ENCODE results near the gene ROBO2.

The ROBO2 gene

GRCh38 chr3:77188210-77188609 lies 148.3 kb downstream of the ROBO2 start:
- no peak overlapping the region for H3K27ac ChIP-seq

GRCh38 chr3:77189258-77189657 lies 149.4 kb downstream of the ROBO2 start:
- Histone ChIP-seq H4K20me1 (ENCODE audit: insufficient read depth) (no peaks in the 10 kb centered on the region), H3K4me1 (ENCODE audit: low read depth, poor library complexity, severe bottlenecking) (no peaks in the 10 kb centered on the region), H3K27me3 (ENCODE audit: insufficient read depth, low read depth) (no peaks in the 10 kb centered on the region), H2AFZ (ENCODE audit: low read depth) (no peak overlapping the region), H3K27ac (no peak overlapping the region), H3K4me3 (IDR thresholded peaks at IDR 0.05; ENCODE audit: insufficient read depth, low read depth, low read length) (no peak overlapping the region), H3K36me3 (ENCODE audit: insufficient read depth) (no peaks in the 10 kb centered on the region), H3K79me2 (ENCODE audit: insufficient read depth, low read depth) (no peaks in the 10 kb centered on the region), H3K4me2 (no peak overlapping the region), H3K9ac (no peak overlapping the region)
- TF ChIP-seq CTCF (conservative IDR thresholded peaks at IDR 0.05; ENCODE audit: low read depth, low read length): no peak

More at GRCh38 chr3:77188210-77188609, 148.3 kb downstream of the ROBO2 start:
- Histone ChIP-seq H3K4me3 (IDR thresholded peaks at IDR 0.05; ENCODE audit: insufficient read depth, low read depth, low read length) (no peak overlapping the region), H2AFZ (ENCODE audit: low read depth) (no peak overlapping the region), H3K4me1 (ENCODE audit: low read depth, poor library complexity, severe bottlenecking) (no peaks in the 10 kb centered on the region), H3K4me2 (no peak overlapping the region), H3K79me2 (ENCODE audit: insufficient read depth, low read depth) (no peaks in the 10 kb centered on the region), H3K9ac (no peak overlapping the region), H4K20me1 (ENCODE audit: insufficient read depth) (no peaks in the 10 kb centered on the region), H3K36me3 (ENCODE audit: insufficient read depth) (no peaks in the 10 kb centered on the region), H3K27me3 (ENCODE audit: insufficient read depth, low read depth) (no peaks in the 10 kb centered on the region)
- no peak for TF ChIP-seq CTCF (conservative IDR thresholded peaks at IDR 0.05; ENCODE audit: low read depth, low read length)

- TF ChIP-seq CTCF (conservative IDR thresholded peaks at IDR 0.05; ENCODE audit: low read depth, low read length): no peak
These were observed 149.8 kb downstream of the ROBO2 start for GRCh38 chr3:77189684-77190083.

GRCh38 chr3:77190374-77190773 lies 150.5 kb downstream of the ROBO2 start:
- TF ChIP-seq CTCF (conservative IDR thresholded peaks at IDR 0.05; ENCODE audit: low read depth, low read length): no peak
- Histone ChIP-seq H3K27me3 (ENCODE audit: insufficient read depth, low read depth) (no peaks in the 10 kb centered on the region), H3K79me2 (ENCODE audit: insufficient read depth, low read depth) (no peaks in the 10 kb centered on the region), H3K9ac (no peak overlapping the region), H3K4me2 (no peak overlapping the region), H4K20me1 (ENCODE audit: insufficient read depth) (no peaks in the 10 kb centered on the region), H3K27ac (no peak overlapping the region), H3K4me3 (IDR thresholded peaks at IDR 0.05; ENCODE audit: insufficient read depth, low read depth, low read length) (no peak overlapping the region), H3K4me1 (ENCODE audit: low read depth, poor library complexity, severe bottlenecking) (no peaks in the 10 kb centered on the region), H3K36me3 (ENCODE audit: insufficient read depth) (no peaks in the 10 kb centered on the region), H2AFZ (ENCODE audit: low read depth) (no peak overlapping the region)

More at GRCh38 chr3:77189684-77190083, 149.8 kb downstream of the ROBO2 start:
- H3K4me3 ChIP-seq (IDR thresholded peaks at IDR 0.05; ENCODE audit: insufficient read depth, low read depth, low read length): no peak overlapping the region
- H3K27me3 ChIP-seq (ENCODE audit: insufficient read depth, low read depth): no peaks in the 10 kb centered on the region
- H3K27ac ChIP-seq: no peak overlapping the region
- H3K36me3 ChIP-seq (ENCODE audit: insufficient read depth): no peaks in the 10 kb centered on the region
- no peak overlapping the region for H3K4me2 ChIP-seq
- H3K79me2 ChIP-seq (ENCODE audit: insufficient read depth, low read depth): no peaks in the 10 kb centered on the region
- no peak overlapping the region for H3K9ac ChIP-seq
- H4K20me1 ChIP-seq (ENCODE audit: insufficient read depth): no peaks in the 10 kb centered on the region
- H3K4me1 ChIP-seq (ENCODE audit: low read depth, poor library complexity, severe bottlenecking): no peaks in the 10 kb centered on the region
- H2AFZ ChIP-seq (ENCODE audit: low read depth): no peak overlapping the region
